ENCODE data around the gene BMP7. TPM values are rescaled to one million over a fixed set of nuclear protein-coding genes. Genes with fewer than 3 reads are reported as not detected.

BMP7 gene
- total and polyA plus RNA-seq, 2 of the 8 experiments (the other 6 are each of a cell fraction or from before 2014, with no cell fraction given), result 9.2 to 14.7 TPM

- H4K8ac ChIP-seq (ENCODE audit: extremely low read depth, insufficient read depth, low read length), result peak overlapping the region; percentile 11; the same call in 1 of the 2 replicates
- no peaks in the 10 kb centered on the region for H3K79me1 ChIP-seq (ENCODE audit: low read depth, low read length)
- no peaks in the 10 kb centered on the region for H3K79me2 ChIP-seq (ENCODE audit: control insufficient read depth in 1 of 2, insufficient read depth in 2 of 2, low read length in 2 of 2)
- no peaks in the 10 kb centered on the region for H3K36me3 ChIP-seq (ENCODE audit: control insufficient read depth in 2 of 4, insufficient read depth in 4 of 4, low read length in 3 of 4)
- H3K27me3 ChIP-seq (replicated peaks in 1 of 4; ENCODE audit: control insufficient read depth in 3 of 4, extremely low read depth in 1 of 4, insufficient read depth in 3 of 4, low read length in 3 of 4), result no peaks in the 10 kb centered on the region
- H2BK5ac ChIP-seq (ENCODE audit: low read depth, low read length), result no peak overlapping the region
- ChIA-PET POLR2A (ENCODE audit: partially characterized antibody) (interaction anchor here (0.6 kb wide), 1 partner anchor 12 kb away, joined by 3 read pairs; no protein-coding TSS in a partner anchor), CTCF (ENCODE audit: partially characterized antibody) (no interaction called here)
- no peak overlapping the region for H3K14ac ChIP-seq (ENCODE audit: insufficient read length)
- no peak overlapping the region for H3K18ac ChIP-seq (ENCODE audit: extremely low read depth, low read length)
- H3K4me1 ChIP-seq (replicated peaks in 1 of 4; ENCODE audit: control insufficient read depth in 3 of 4, insufficient read depth in 4 of 4, low read length in 3 of 4), result peaks cover 0 to 11% (median 4%) of the 10 kb centered on the region in 4 experiments; a peak in 3 of 7 replicates
- DNase-seq (ENCODE audit: low read depth in 1 of 2, low spot score in 2 of 2) (no peak), FAIRE-seq (no peak)
- H4K91ac ChIP-seq (replicated peaks; ENCODE audit: insufficient read length, low read length), result no peak overlapping the region
- H3K9me3 ChIP-seq (ENCODE audit: insufficient read depth in 2 of 2, low read depth in 1 of 2, low read length in 1 of 2), result no peaks in the 10 kb centered on the region
- no peak overlapping the region for H2AFZ ChIP-seq (ENCODE audit: low read length)
- H2BK120ac ChIP-seq (replicated peaks; ENCODE audit: low read depth, low read length), result no peak overlapping the region
- no peaks in the 10 kb centered on the region for H3K23me2 ChIP-seq (ENCODE audit: low read depth, low read length)
- H2BK15ac ChIP-seq (ENCODE audit: low read length), result no peak overlapping the region
- H2AK5ac ChIP-seq (ENCODE audit: low read depth, low read length), result no peak overlapping the region
- no peak overlapping the region for H3K9ac ChIP-seq (replicated peaks in 1 of 4; ENCODE audit: extremely low read depth in 1 of 4, low read depth in 3 of 4, low read length in 3 of 4)
- H3K56ac ChIP-seq (replicated peaks; ENCODE audit: insufficient read length, low read depth, low read length), result no peak overlapping the region
- H3K23ac ChIP-seq (ENCODE audit: insufficient read length), result no peak overlapping the region
- no peak overlapping the region for H2BK12ac ChIP-seq (ENCODE audit: low read depth, low read length)
- H4K5ac ChIP-seq (ENCODE audit: insufficient read length, low read depth, low read length), result no peak overlapping the region
- H3K4me2 ChIP-seq (ENCODE audit: insufficient read depth in 1 of 2, low read depth in 2 of 2, low read length in 2 of 2), result no peak overlapping the region
- no peak overlapping the region for H2BK20ac ChIP-seq (ENCODE audit: low read length)
- WGBS, 2 experiments (ENCODE audit: extremely low coverage in 1 of 2, insufficient coverage in 1 of 2, insufficient read length in 1 of 2, insufficient replicate concordance in 2 of 2, low coverage in 1 of 2, low lambda C conversion rate in 2 of 2, missing lambda C conversion rate in 1 of 2), result 94 to 100% methylated on average over 1 to 18 of the region's 18 CpGs
- no peak overlapping the region for H3K4me3 ChIP-seq (ENCODE audit: extremely low read depth in 1 of 4, insufficient read depth in 2 of 4, low read depth in 3 of 4, low read length in 4 of 4)
- H3K4ac ChIP-seq (replicated peaks; ENCODE audit: insufficient read length, low read depth, low read length), result no peak overlapping the region
- H3K27ac ChIP-seq (ENCODE audit: low read depth, low read length), result no peak overlapping the region
- H4K20me1 ChIP-seq (replicated peaks in 1 of 2; ENCODE audit: control insufficient read depth in 1 of 2, insufficient read depth in 2 of 2, low read length in 2 of 2), result no peaks in the 10 kb centered on the region
- no peak for TF ChIP-seq RAD21 (IDR thresholded peaks at IDR 0.05 in 1 of 2, conservative IDR thresholded peaks at IDR 0.05 in 1 of 2; ENCODE audit: low read depth in 2 of 2, low read length in 2 of 2)
- TF ChIP-seq RBBP5 (IDR thresholded peaks at IDR 0.05; ENCODE audit: borderline replicate concordance, low read depth, low read length), result no peak
- TF ChIP-seq POLR2A (IDR thresholded peaks at IDR 0.05; ENCODE audit: control extremely low read depth in 1 of 2, low read depth in 2 of 2, low read length in 2 of 2), result no peak
- TF ChIP-seq TAF1 (IDR thresholded peaks at IDR 0.05; ENCODE audit: low read depth, low read length), result no peak
- no peak for TF ChIP-seq POLR2AphosphoS5 (IDR thresholded peaks at IDR 0.05; ENCODE audit: low read depth, low read length)
- no peak for TF ChIP-seq CTBP2 (IDR thresholded peaks at IDR 0.05; ENCODE audit: borderline replicate concordance, insufficient read depth, insufficient read length, low read length)
- TF ChIP-seq TAF7 (optimal IDR thresholded peaks at IDR 0.05; ENCODE audit: borderline replicate concordance, low read depth, low read length), result no peak
- no peak for TF ChIP-seq CBX5 (IDR thresholded peaks at IDR 0.05; ENCODE audit: low read depth, low read length)
- TF ChIP-seq CHD2 (IDR thresholded peaks at IDR 0.05; ENCODE audit: low read length), result no peak
- TF ChIP-seq SIRT6 (IDR thresholded peaks at IDR 0.05; ENCODE audit: low read length), result no peak
- TF ChIP-seq SP2 (IDR thresholded peaks at IDR 0.05; ENCODE audit: low read length), result no peak
- TF ChIP-seq SIX5 (IDR thresholded peaks at IDR 0.05; ENCODE audit: low read depth, low read length), result no peak
- TF ChIP-seq SP1 (IDR thresholded peaks at IDR 0.05; ENCODE audit: low read depth, low read length), result no peak
Observed at GRCh38 chr20:57156011-57156729, 110.3 kb downstream of the BMP7 start.

Measured in H1 (cell line).